ENCODE results near the gene GABBR2. TPM values are rescaled to one million over a fixed set of nuclear protein-coding genes. Genes with fewer than 3 reads are reported as not detected.

Gene GABBR2
- total and polyA plus RNA-seq, 12 donors: under 0.01 to 1.3 (median 0.45) TPM

GRCh38 chr9:98415782-98416181 lies 293.0 kb downstream of the GABBR2 start:
- ATAC-seq (no peak), DNase-seq (no peak)
- intact Hi-C loops (cut with DNase I): no loop called here
- H3K27ac ChIP-seq: no peak overlapping the region
- no peaks in the 10 kb centered on the region for H3K36me3 ChIP-seq
- peaks cover 0 to under 1% (median 0%) of the 10 kb centered on the region in 9 donors for H3K4me1 ChIP-seq
- no peak overlapping the region for H3K4me3 ChIP-seq
- H3K9me3 ChIP-seq: peaks cover 0 to 12% (median 0%) of the 10 kb centered on the region in 11 donors
- WGBS, 2 donors: 64 to 71% methylated on average over 4 of the region's 4 CpGs
- H3K27me3 ChIP-seq: peaks cover 0 to 14% (median 4%) of the 10 kb centered on the region in 7 donors
- no peak for TF ChIP-seq CTCF (IDR thresholded peaks at IDR 0.05)

GRCh38 chr9:98413084-98413483 lies 295.7 kb downstream of the GABBR2 start:
- Histone ChIP-seq H3K27ac (no peak overlapping the region), H3K4me1 (peaks cover 0 to 13% (median 3%) of the 10 kb centered on the region in 9 donors), H3K36me3 (no peaks in the 10 kb centered on the region), H3K9me3 (peaks cover 0 to 12% (median 0%) of the 10 kb centered on the region in 11 donors), H3K4me3 (no peak overlapping the region), H3K27me3 (peaks cover 0 to 6% (median 0%) of the 10 kb centered on the region in 7 donors)
- WGBS, 2 donors: 70 to 78% methylated on average over 1 of the region's 1 CpG
- DNase-seq (no peak), ATAC-seq (no peak)
- intact Hi-C loops (cut with DNase I): no loop called here
- TF ChIP-seq CTCF (IDR thresholded peaks at IDR 0.05): no peak

- H3K9me3 ChIP-seq: peaks cover 0 to 12% (median 0%) of the 10 kb centered on the region in 11 donors
- no peak for TF ChIP-seq CTCF (IDR thresholded peaks at IDR 0.05)
- DNase-seq (no peak), ATAC-seq (peak in 2 of 8 donors; percentile 41 to 44)
- WGBS, 2 donors: 73 to 77% methylated on average over 10 of the region's 10 CpGs
- intact Hi-C loops (cut with DNase I): no loop called here
- no peak overlapping the region for H3K4me3 ChIP-seq
- H3K36me3 ChIP-seq: no peaks in the 10 kb centered on the region
- H3K27me3 ChIP-seq: peaks cover 0 to 5% (median 0%) of the 10 kb centered on the region in 7 donors
- H3K27ac ChIP-seq: peak overlapping the region in 1 of 10 donors; percentile 15
- H3K4me1 ChIP-seq: peaks cover 0 to 13% (median 3%) of the 10 kb centered on the region in 9 donors
These were observed 296.5 kb downstream of the GABBR2 start for GRCh38 chr9:98412101-98412842.

GRCh38 chr9:98410185-98410697 lies 298.5 kb downstream of the GABBR2 start:
- H3K9me3 ChIP-seq: no peaks in the 10 kb centered on the region
- H3K27me3 ChIP-seq: peaks cover 0 to 3% (median 0%) of the 10 kb centered on the region in 7 donors
- WGBS, 2 donors: 26 to 32% methylated on average over 8 of the region's 8 CpGs
- H3K27ac ChIP-seq: peak overlapping the region in 1 of 10 donors; percentile 22
- intact Hi-C loops (cut with DNase I): no loop called here
- DNase-seq (peak; percentile 19 to 62), ATAC-seq (peak in 6 of 8 donors; percentile 53 to 85 (median 68))
- peak in 5 of 9 donors; percentile 18 to 48 (median 41) for TF ChIP-seq CTCF (IDR thresholded peaks at IDR 0.05)
- H3K4me1 ChIP-seq: peaks cover 0 to 13% (median 3%) of the 10 kb centered on the region in 9 donors
- no peaks in the 10 kb centered on the region for H3K36me3 ChIP-seq
- H3K4me3 ChIP-seq: no peak overlapping the region
